ENCODE measurements around the gene HCN3.
A peak's percentile ranks its signal among the peaks of the same experiment; 100 is the strongest.

The HCN3 gene

GRCh38 chr1:155254714-155255242, 22.5 kb upstream of the HCN3 start:
- Histone ChIP-seq H3K9ac (ENCODE audit: low read length) (peak overlapping the region; percentile 29), H3K9me3 (ENCODE audit: insufficient read depth, low read depth, low read length) (no peaks in the 10 kb centered on the region), H3K4me2 (ENCODE audit: low read length) (peak overlapping the region; percentile 96), H4K12ac (ENCODE audit: low read depth, low read length) (peak overlapping the region; percentile 33), H2BK120ac (ENCODE audit: insufficient read depth, low read length, poor library complexity) (peak overlapping the region; percentile 40), H3K36me3 (ENCODE audit: control insufficient read depth in 1 of 2, insufficient read depth in 2 of 2, low read length in 2 of 2) (peaks cover 19 to 27% of the 10 kb centered on the region in 2 experiments), H3K4me1 (ENCODE audit: control insufficient read depth in 1 of 2, insufficient read depth in 2 of 2, low read length in 2 of 2) (peaks cover 23 to 25% of the 10 kb centered on the region in 2 experiments), H3K4ac (ENCODE audit: low read depth, low read length) (peak overlapping the region; percentile 62), H3K27ac (ENCODE audit: low read depth, low read length) (peak overlapping the region; percentile 90), H2BK12ac (ENCODE audit: low read length) (peak overlapping the region; percentile 7), H4K8ac (ENCODE audit: low read depth, low read length) (peak overlapping the region; percentile 80), H3K18ac (ENCODE audit: low read length) (peak overlapping the region; percentile 81), H3K79me2 (ENCODE audit: control insufficient read depth, insufficient read depth, low read length, poor library complexity) (peaks cover 11% of the 10 kb centered on the region), H4K91ac (ENCODE audit: low read depth, low read length) (peak overlapping the region; percentile 81), H3K23ac (ENCODE audit: low read length) (no peak overlapping the region), H3K4me3 (ENCODE audit: low read depth, low read length) (peak overlapping the region; percentile 84), H2AFZ (ENCODE audit: insufficient read depth, low read length, poor library complexity) (peak overlapping the region; percentile 67), H3K14ac (ENCODE audit: low read length) (peak overlapping the region; percentile 90), H3K27me3 (ENCODE audit: insufficient read depth, low read length) (no peaks in the 10 kb centered on the region), H2AK5ac (ENCODE audit: low read length) (peak overlapping the region; percentile 69), H2BK5ac (ENCODE audit: low read depth, low read length, poor library complexity) (no peak overlapping the region), H3K79me1 (ENCODE audit: low read length) (peaks cover 13% of the 10 kb centered on the region)
- WGBS (ENCODE audit: extremely low coverage, insufficient coverage, insufficient read length): no CpG with 5 or more reads among the region's 35 CpGs
- no peak for DNase-seq

GRCh38 chr1:155255243-155256007, 21.8 kb upstream of the HCN3 start, which contains the start of gene ENTREP3:
Gene ENTREP3 (minus strand): TSS chr1:155255483. CDS start chr1:155254877, 606 bp downstream.
- peak within 1 kb of the TSS; percentile 84 for H3K4me3 ChIP-seq (ENCODE audit: low read depth, low read length)
- H3K36me3 ChIP-seq (ENCODE audit: control insufficient read depth in 1 of 2, insufficient read depth in 2 of 2, low read length in 2 of 2): peaks cover 23 to 29% of the 10 kb centered on the region in 2 experiments
- H3K4ac ChIP-seq (ENCODE audit: low read depth, low read length): peak within 1 kb of the TSS; percentile 62
- no peaks in the 10 kb centered on the region for H3K27me3 ChIP-seq (ENCODE audit: insufficient read depth, low read length)
- peak within 1 kb of the TSS; percentile 70 for H2BK5ac ChIP-seq (ENCODE audit: low read depth, low read length, poor library complexity)
- peak within 1 kb of the TSS; percentile 46 for H2BK12ac ChIP-seq (ENCODE audit: low read length)
- H3K4me1 ChIP-seq (ENCODE audit: control insufficient read depth in 1 of 2, insufficient read depth in 2 of 2, low read length in 2 of 2): peaks cover 21 to 24% of the 10 kb centered on the region in 2 experiments
- peak within 1 kb of the TSS; percentile 66 for H4K12ac ChIP-seq (ENCODE audit: low read depth, low read length)
- H2AFZ ChIP-seq (ENCODE audit: insufficient read depth, low read length, poor library complexity): peak within 1 kb of the TSS; percentile 67
- DNase-seq: peak; percentile 42 to 62
- H3K27ac ChIP-seq (ENCODE audit: low read depth, low read length): peak within 1 kb of the TSS; percentile 90
- no peak within 1 kb of the TSS for H3K23ac ChIP-seq (ENCODE audit: low read length)
- no peaks in the 10 kb centered on the region for H3K9me3 ChIP-seq (ENCODE audit: insufficient read depth, low read depth, low read length)
- H3K9ac ChIP-seq (ENCODE audit: low read length): peak within 1 kb of the TSS; percentile 92
- peak within 1 kb of the TSS; percentile 80 for H4K8ac ChIP-seq (ENCODE audit: low read depth, low read length)
- peak within 1 kb of the TSS; percentile 83 for H2BK120ac ChIP-seq (ENCODE audit: insufficient read depth, low read length, poor library complexity)
- peaks cover 13% of the 10 kb centered on the region for H3K79me1 ChIP-seq (ENCODE audit: low read length)
- peak within 1 kb of the TSS; percentile 81 for H4K91ac ChIP-seq (ENCODE audit: low read depth, low read length)
- WGBS (ENCODE audit: extremely low coverage, insufficient coverage, insufficient read length): no CpG with 5 or more reads among the region's 54 CpGs
- H3K79me2 ChIP-seq (ENCODE audit: control insufficient read depth, insufficient read depth, low read length, poor library complexity): peaks cover 10% of the 10 kb centered on the region
- H3K14ac ChIP-seq (ENCODE audit: low read length): peak within 1 kb of the TSS; percentile 90
- peak within 1 kb of the TSS; percentile 81 for H3K18ac ChIP-seq (ENCODE audit: low read length)
- peak within 1 kb of the TSS; percentile 96 for H3K4me2 ChIP-seq (ENCODE audit: low read length)
- peak within 1 kb of the TSS; percentile 93 for H2AK5ac ChIP-seq (ENCODE audit: low read length)

GRCh38 chr1:155256058-155256852, 21.0 kb upstream of the HCN3 start:
- Histone ChIP-seq H4K8ac (ENCODE audit: low read depth, low read length) (peak overlapping the region; percentile 78), H3K27ac (ENCODE audit: low read depth, low read length) (no peak overlapping the region), H2BK120ac (ENCODE audit: insufficient read depth, low read length, poor library complexity) (no peak overlapping the region), H3K4me2 (ENCODE audit: low read length) (peak overlapping the region; percentile 96), H3K23ac (ENCODE audit: low read length) (no peak overlapping the region), H3K9ac (ENCODE audit: low read length) (no peak overlapping the region), H3K4me3 (ENCODE audit: low read depth, low read length) (peak overlapping the region; percentile 4), H4K91ac (ENCODE audit: low read depth, low read length) (peak overlapping the region; percentile 81), H2BK5ac (ENCODE audit: low read depth, low read length, poor library complexity) (no peak overlapping the region), H3K79me1 (ENCODE audit: low read length) (peaks cover 10% of the 10 kb centered on the region), H3K4ac (ENCODE audit: low read depth, low read length) (no peak overlapping the region), H2AFZ (ENCODE audit: insufficient read depth, low read length, poor library complexity) (peak overlapping the region; percentile 50), H3K36me3 (ENCODE audit: control insufficient read depth in 1 of 2, insufficient read depth in 2 of 2, low read length in 2 of 2) (peaks cover 24 to 25% of the 10 kb centered on the region in 2 experiments), H3K79me2 (ENCODE audit: control insufficient read depth, insufficient read depth, low read length, poor library complexity) (peaks cover 9% of the 10 kb centered on the region), H3K9me3 (ENCODE audit: insufficient read depth, low read depth, low read length) (no peaks in the 10 kb centered on the region), H3K14ac (ENCODE audit: low read length) (peak overlapping the region; percentile 39), H4K12ac (ENCODE audit: low read depth, low read length) (peak overlapping the region; percentile 66), H3K18ac (ENCODE audit: low read length) (no peak overlapping the region), H2BK12ac (ENCODE audit: low read length) (no peak overlapping the region), H3K4me1 (ENCODE audit: control insufficient read depth in 1 of 2, insufficient read depth in 2 of 2, low read length in 2 of 2) (peaks cover 24% of the 10 kb centered on the region in 2 experiments), H2AK5ac (ENCODE audit: low read length) (peak overlapping the region; percentile 93), H3K27me3 (ENCODE audit: insufficient read depth, low read length) (no peaks in the 10 kb centered on the region)
- DNase-seq: no peak
- no CpG with 5 or more reads among the region's 20 CpGs for WGBS (ENCODE audit: extremely low coverage, insufficient coverage, insufficient read length)

- Histone ChIP-seq H4K12ac (ENCODE audit: low read depth, low read length) (no peak overlapping the region), H2BK5ac (ENCODE audit: low read depth, low read length, poor library complexity) (no peak overlapping the region), H3K79me2 (ENCODE audit: control insufficient read depth, insufficient read depth, low read length, poor library complexity) (peaks cover 9% of the 10 kb centered on the region), H3K27me3 (ENCODE audit: insufficient read depth, low read length) (no peaks in the 10 kb centered on the region), H3K4me3 (ENCODE audit: low read depth, low read length) (no peak overlapping the region), H2BK12ac (ENCODE audit: low read length) (no peak overlapping the region), H3K4me2 (ENCODE audit: low read length) (no peak overlapping the region), H4K8ac (ENCODE audit: low read depth, low read length) (no peak overlapping the region), H3K9me3 (ENCODE audit: insufficient read depth, low read depth, low read length) (no peaks in the 10 kb centered on the region), H3K4ac (ENCODE audit: low read depth, low read length) (no peak overlapping the region), H3K9ac (ENCODE audit: low read length) (no peak overlapping the region), H3K36me3 (ENCODE audit: control insufficient read depth in 1 of 2, insufficient read depth in 2 of 2, low read length in 2 of 2) (peaks cover 36 to 44% of the 10 kb centered on the region in 2 experiments), H2BK120ac (ENCODE audit: insufficient read depth, low read length, poor library complexity) (no peak overlapping the region), H3K79me1 (ENCODE audit: low read length) (peaks cover 9% of the 10 kb centered on the region), H3K18ac (ENCODE audit: low read length) (no peak overlapping the region), H3K23ac (ENCODE audit: low read length) (no peak overlapping the region), H3K14ac (ENCODE audit: low read length) (no peak overlapping the region), H3K27ac (ENCODE audit: low read depth, low read length) (no peak overlapping the region), H3K4me1 (ENCODE audit: control insufficient read depth in 1 of 2, insufficient read depth in 2 of 2, low read length in 2 of 2) (peaks cover 9 to 11% of the 10 kb centered on the region in 2 experiments), H4K91ac (ENCODE audit: low read depth, low read length) (no peak overlapping the region), H2AK5ac (ENCODE audit: low read length) (no peak overlapping the region), H2AFZ (ENCODE audit: insufficient read depth, low read length, poor library complexity) (no peak overlapping the region)
- DNase-seq: no peak
- no CpG with 5 or more reads among the region's 5 CpGs for WGBS (ENCODE audit: extremely low coverage, insufficient coverage, insufficient read length)
Observed at GRCh38 chr1:155260276-155260675, 17.0 kb upstream of the HCN3 start.

All from trophoblast cell (in vitro differentiated cells and primary cell).